GM21825 (cell line): ENCODE results near the gene UST.
"Not testable (repeated sequence)": the region's sequence is repeated elsewhere in the genome, so short reads cannot be mapped to it uniquely, and the experiment has no call there.

Experiments used
- ATAC-seq: cut with Tn5 transposase; IDR thresholded peaks from one replicate; pipeline ENCODE4 v1.9.1; 2021; ENCODE audit warnings: mild to moderate bottlenecking, moderate library complexity; ENCODE audit not compliant: unreplicated experiment

Gene UST

GRCh38 chr6:149028767-149029405 lies 282.1 kb downstream of the UST start:
- ATAC-seq = no peak

- no peak for ATAC-seq
Measured at GRCh38 chr6:149031201-149031858, 284.5 kb downstream of the UST start.

GRCh38 chr6:149031859-149032598 lies 285.2 kb downstream of the UST start:
- ATAC-seq = peak; percentile 10

GRCh38 chr6:149032599-149033405 lies 286.0 kb downstream of the UST start:
- peak; percentile 84 for ATAC-seq

GRCh38 chr6:149033454-149033853 lies 286.6 kb downstream of the UST start:
- ATAC-seq = no peak

GRCh38 chr6:149035766-149036165 lies 288.9 kb downstream of the UST start:
- ATAC-seq = no peak

GRCh38 chr6:149037051-149037671 lies 290.3 kb downstream of the UST start:
- no peak for ATAC-seq

GRCh38 chr6:149039025-149039424 lies 292.2 kb downstream of the UST start:
- ATAC-seq = not testable (repeated sequence)

- no peak for ATAC-seq
Measured at GRCh38 chr6:149041953-149042352, 295.1 kb downstream of the UST start.

GRCh38 chr6:149043476-149044130 lies 296.8 kb downstream of the UST start:
- no peak for ATAC-seq

GRCh38 chr6:149044528-149044927 lies 297.7 kb downstream of the UST start:
- ATAC-seq = no peak

- peak; percentile 59 for ATAC-seq
Measured at GRCh38 chr6:149045404-149045803, 298.6 kb downstream of the UST start.

- no peak for ATAC-seq
Measured at GRCh38 chr6:149046164-149046821, 299.5 kb downstream of the UST start.

- peak; percentile 74 for ATAC-seq
Measured at GRCh38 chr6:149046822-149047246, 300.0 kb downstream of the UST start.

- no peak for ATAC-seq
Measured at GRCh38 chr6:149049230-149049629, 302.4 kb downstream of the UST start.

GRCh38 chr6:149050160-149050559 lies 303.3 kb downstream of the UST start:
- no peak for ATAC-seq

- no peak for ATAC-seq
Measured at GRCh38 chr6:149052350-149053106, 305.7 kb downstream of the UST start.

GRCh38 chr6:149053848-149054558 lies 307.2 kb downstream of the UST start:
- ATAC-seq = peak; percentile 6
